HG03520 (cell line): Measurements from ENCODE around the gene MMRN1.

Experiments
- ATAC-seq: cut with Tn5 transposase; IDR thresholded peaks from one replicate; pipeline ENCODE4 v1.9.1; 2021; ENCODE audit warnings: mild to moderate bottlenecking, moderate library complexity; ENCODE audit not compliant: unreplicated experiment

MMRN1 gene, protein sequence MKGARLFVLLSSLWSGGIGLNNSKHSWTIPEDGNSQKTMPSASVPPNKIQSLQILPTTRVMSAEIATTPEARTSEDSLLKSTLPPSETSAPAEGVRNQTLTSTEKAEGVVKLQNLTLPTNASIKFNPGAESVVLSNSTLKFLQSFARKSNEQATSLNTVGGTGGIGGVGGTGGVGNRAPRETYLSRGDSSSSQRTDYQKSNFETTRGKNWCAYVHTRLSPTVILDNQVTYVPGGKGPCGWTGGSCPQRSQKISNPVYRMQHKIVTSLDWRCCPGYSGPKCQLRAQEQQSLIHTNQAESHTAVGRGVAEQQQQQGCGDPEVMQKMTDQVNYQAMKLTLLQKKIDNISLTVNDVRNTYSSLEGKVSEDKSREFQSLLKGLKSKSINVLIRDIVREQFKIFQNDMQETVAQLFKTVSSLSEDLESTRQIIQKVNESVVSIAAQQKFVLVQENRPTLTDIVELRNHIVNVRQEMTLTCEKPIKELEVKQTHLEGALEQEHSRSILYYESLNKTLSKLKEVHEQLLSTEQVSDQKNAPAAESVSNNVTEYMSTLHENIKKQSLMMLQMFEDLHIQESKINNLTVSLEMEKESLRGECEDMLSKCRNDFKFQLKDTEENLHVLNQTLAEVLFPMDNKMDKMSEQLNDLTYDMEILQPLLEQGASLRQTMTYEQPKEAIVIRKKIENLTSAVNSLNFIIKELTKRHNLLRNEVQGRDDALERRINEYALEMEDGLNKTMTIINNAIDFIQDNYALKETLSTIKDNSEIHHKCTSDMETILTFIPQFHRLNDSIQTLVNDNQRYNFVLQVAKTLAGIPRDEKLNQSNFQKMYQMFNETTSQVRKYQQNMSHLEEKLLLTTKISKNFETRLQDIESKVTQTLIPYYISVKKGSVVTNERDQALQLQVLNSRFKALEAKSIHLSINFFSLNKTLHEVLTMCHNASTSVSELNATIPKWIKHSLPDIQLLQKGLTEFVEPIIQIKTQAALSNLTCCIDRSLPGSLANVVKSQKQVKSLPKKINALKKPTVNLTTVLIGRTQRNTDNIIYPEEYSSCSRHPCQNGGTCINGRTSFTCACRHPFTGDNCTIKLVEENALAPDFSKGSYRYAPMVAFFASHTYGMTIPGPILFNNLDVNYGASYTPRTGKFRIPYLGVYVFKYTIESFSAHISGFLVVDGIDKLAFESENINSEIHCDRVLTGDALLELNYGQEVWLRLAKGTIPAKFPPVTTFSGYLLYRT

DNA sequence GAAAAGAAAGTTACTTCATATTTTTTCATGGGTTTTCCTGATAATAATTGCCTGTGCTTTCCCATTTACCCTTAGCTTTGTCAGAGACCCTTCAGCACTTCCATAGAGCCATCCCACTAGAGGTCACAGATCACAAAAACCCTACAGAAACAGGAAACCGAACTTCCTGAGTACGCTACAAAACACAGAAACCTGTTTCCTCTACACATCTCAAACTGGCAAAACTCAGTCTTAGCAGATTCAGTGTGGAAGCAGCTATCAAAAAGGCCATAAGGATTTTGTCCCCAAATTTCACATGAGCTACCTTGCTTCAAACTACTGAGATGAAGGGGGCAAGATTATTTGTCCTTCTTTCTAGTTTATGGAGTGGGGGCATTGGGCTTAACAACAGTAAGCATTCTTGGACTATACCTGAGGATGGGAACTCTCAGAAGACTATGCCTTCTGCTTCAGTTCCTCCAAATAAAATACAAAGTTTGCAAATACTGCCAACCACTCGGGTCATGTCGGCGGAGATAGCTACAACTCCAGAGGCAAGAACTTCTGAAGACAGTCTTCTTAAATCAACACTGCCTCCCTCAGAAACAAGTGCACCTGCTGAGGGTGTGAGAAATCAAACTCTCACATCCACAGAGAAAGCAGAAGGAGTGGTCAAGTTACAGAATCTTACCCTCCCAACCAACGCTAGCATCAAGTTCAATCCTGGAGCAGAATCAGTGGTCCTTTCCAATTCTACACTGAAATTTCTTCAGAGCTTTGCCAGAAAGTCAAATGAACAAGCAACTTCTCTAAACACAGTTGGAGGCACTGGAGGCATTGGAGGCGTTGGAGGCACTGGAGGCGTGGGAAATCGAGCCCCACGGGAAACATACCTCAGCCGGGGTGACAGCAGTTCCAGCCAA is at the start of gene MMRN1:
Gene MMRN1, plus strand, starts transcription at position 206 of the 902 bp plus-strand sequence. Its CDS starts 118 bp downstream, at position 324.
- peak; percentile 75 for ATAC-seq

DNA sequence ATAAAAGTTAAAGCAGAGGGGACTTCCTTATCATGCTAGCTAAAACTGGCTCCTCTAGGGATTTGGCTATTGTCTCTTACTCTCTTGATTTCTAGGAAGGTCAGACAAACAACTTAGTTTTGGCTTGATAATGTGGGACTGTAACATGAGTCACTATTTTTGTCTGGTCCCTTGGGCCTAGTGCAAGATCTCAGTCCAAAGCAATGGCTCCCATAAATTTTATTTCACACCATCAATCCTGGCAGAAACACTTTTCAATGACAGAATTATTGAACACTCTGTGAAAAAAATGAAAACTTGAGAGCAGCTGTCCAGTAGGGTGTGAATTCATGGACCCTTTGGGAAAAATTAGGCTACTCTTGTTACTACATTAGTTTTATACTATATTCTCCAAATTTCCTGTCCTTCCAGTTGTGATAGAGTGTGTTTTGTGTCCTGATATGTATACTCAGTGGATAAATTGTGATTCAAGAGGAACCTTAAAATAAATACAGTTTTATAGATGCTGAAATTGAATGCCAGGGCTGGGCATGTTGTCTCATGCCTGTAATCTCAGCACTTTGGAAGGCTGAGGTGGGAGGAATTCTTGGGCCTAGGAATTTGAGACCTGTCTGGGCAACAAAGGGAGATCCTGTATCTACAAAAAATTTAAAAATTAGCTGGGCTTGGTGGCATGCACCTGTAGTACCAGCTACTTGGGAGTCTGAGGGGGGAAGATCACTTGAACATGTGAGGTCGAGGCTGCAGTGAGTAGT is 46.9 kb upstream of the MMRN1 start:
- ATAC-seq: no peak

DNA sequence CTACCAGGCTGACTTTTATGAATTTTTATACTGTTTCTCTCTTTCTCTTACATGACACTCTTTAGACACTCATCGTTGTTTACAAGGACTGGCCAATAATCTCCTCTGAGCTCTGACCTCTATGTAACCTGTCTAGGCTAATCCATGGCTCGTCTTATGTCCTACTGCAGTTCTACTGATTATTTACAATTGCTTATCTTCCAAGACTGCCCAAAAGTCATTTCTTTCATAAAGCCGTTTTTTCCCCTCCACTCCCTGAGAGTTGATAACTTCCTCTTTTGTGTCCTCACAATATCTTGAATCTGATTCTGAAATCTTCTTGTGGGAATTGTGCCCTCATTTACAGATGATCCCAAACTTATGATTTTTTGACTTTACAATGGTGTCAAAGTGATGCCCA is 39.4 kb upstream of the MMRN1 start:
- no peak for ATAC-seq

DNA sequence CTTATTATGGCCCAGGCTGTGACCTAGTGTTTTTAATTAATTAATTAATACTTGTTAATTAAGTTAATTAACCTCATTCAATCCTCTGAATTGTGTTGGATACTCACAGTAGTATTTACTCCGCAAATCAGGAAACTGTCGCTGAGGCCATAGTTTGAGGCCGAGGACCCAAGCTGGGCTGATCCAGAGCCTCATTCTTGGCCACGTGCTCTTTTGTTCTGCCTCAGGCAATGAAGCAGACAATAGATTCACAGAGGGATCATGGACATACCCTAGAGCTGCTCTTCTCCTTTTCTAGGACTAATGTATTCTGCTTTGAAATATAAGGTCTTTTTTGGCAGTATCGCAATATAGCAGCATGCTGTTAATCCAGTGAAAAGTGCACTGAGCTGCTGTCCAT is 33.7 kb upstream of the MMRN1 start:
- no peak for ATAC-seq

DNA sequence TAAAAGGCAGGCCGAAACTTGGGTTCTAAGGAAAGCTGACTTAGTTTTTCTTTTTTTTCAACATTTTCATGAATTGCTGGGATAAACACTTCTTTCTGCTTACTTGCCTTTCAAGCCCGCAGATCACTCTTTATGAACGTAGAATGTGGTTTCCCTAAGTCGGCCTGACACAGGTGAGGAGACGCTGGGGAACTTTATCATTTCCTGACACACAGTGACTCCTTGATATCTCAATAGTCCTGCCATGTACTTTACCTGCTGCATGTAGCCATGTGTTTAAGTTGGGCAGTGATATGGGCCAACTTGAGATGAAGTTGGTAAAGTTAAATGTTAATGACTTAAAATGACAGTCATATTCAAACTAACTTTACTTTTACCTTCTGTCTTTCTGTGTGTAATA is 31.1 kb upstream of the MMRN1 start:
- ATAC-seq: no peak

DNA sequence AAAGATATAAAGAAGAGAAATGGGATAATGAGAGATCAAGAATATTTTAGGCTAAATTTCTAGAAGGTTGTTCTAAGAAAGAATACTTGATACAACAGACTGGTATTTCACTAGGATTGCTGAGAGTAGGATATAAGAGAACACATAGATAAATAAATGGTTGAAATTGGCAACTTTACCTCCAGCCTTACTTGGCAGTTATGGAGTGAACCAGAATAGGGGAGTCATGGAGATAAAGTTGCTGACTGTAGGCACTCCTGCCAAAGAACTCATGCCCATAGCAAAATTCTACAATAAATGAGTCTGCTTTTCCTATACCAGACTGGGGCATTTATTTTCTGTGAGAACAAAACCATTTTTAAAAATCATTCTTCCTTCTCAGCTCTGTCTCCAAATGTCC is 26.4 kb upstream of the MMRN1 start:
- no peak for ATAC-seq

DNA sequence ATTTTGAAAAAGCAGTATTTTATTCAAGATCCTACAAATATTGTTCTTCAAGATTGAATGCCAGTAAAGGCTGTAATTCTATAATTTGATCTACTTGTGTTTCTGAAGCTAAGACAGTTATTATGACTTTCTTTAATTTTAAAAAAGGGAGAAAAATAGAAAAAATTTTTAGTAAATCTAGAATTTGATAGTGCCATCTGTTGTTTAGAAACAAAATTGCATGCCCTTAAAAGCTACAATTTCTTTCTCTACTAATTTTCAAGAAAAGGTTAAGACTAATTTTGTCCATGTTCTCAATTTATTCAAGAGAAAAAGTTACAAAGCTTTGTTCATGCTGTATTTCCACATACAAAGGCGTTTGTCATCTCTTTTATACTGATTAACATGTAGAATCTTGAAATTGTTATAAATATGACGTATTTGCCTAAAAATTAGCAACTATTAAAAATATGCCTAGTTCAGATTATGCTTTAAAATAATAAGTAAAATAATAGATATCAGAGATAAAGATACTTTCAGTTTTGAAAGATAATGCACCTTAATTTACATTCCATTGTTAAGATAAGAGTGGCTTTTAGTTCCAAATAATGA is 25.6 kb upstream of the MMRN1 start:
- ATAC-seq: no peak

DNA sequence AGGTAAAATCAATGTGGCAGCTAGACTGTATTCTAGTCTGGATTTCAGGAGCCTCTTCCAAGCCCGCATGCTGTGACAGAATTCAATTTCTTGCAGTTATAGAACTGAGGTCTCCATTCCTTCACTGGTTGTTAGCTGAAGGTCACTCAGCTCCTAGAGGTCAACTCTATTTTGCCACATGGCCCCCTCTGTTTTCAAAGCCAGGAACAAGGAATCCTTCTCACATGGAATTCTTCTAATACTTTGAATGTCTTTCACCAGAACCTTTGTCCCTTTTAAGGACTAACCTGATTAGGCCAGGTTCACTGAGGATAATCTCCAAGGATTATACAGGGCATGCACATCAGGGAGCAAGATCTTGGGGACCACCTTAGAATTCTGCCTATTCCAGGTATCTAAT is 23.4 kb upstream of the MMRN1 start:
- no peak for ATAC-seq

DNA sequence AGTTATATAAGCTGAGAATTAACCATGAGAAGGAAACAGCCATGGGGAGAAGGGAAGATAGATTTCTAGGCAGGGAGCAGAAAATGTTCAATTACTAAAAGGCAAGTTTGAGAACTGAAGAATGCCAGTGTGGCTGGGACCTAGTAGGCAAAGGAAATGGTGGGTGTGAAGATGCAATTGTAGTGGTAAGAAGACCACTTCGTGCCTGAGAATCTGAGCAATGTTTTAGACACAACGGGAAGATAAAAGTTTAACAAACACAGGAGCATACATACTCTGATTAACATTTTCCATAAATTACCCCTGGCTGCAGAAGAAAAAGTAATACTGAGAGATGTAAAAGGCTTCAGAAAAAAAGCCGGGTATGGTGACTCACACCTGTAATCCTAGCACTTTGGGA is 18.1 kb upstream of the MMRN1 start:
- ATAC-seq: no peak

DNA sequence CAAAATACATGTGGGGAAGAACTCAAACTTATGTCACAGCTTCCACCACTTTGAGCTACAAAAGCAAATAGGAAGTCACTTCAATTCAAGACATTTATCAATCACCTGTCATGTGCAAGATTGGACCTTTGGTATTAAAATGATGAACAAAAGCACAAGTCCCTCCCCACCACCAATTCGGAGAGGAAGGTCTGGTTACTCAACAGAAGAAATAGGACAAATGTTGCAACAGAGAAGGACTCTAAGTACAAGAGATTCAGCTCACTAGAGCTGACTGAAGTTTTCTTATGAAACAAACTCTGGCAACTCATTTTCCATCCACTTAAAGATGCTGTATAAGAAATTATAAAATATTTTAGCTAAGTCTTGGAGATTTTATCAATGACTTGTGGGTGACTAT is 16.0 kb upstream of the MMRN1 start:
- no peak for ATAC-seq

DNA sequence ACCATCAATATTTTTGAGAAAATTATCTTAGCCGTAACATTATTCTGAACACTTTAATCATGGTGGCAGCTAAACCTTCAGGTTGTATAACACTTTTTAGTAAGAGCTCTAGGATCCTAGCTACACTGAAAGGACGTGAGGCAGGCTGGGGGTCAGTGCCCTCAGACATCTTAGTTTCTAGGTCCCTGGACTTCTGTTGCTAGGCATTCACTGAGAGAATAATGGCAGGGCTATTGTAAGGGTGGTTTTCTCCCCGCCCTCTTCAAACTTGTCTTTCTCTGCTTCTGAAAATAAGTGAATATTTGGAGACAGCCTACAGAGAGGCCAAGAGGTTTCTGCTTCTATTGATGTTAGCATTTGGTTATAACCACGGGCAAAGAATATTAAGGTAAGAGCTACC is 15.4 kb upstream of the MMRN1 start:
- no peak for ATAC-seq

DNA sequence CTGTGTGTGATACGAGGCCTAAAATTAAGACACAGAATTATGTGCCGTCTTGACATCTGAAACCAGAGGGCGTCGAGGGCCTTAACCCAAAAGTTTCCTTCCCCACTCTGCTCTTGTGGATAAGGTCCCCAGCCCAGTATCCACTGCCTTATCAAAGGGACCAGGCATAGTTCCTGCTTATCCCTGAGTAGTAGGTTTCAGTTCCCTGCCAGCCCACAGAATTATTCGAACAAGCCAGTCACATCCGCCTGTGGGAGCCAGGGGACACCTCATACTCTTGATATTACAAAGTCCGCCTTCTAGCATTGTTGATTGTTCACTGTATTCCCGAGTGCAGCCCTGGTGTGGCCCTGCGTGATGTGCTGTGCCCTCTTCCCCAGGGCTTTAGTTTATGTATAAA is 5.4 kb upstream of the MMRN1 start:
- no peak for ATAC-seq

DNA sequence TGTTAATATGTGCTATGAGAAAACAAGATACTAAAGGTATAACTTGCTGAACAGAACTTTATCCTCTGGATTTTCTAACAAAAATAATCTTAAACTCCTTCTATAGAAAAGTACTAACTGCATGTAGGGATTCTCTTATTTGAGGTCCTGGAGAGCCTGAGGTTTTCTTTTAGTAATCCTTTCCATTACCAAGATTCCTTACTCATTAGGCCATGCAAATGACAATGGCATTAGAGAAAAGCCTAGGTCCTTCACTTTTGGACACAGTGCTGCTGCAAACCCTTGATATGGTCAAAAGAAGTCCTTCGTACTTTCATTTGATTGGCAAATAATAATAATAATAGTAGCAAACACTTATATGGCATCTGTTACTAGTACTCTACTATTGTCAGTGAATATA is 3.2 kb downstream of the MMRN1 start:
- no peak for ATAC-seq

DNA sequence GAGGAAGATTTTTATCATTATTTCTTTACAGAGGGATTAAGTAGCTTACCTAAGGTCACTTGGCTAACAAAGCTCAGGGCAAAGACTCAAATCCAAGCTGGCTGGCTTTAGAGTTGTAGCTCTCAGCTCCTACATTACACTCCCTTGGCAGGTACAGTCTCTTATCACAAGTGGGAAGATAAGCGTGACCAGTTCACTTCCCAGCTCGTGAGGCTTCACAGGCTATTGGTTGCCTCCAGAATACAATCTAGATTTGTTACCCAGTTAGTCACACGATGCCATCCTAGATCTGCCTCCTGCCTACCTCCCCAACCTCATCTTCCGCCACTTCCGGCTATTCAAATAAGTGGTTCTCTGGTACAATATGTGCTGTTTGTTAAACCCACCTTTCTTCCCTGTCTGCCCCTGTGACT is 3.7 kb downstream of the MMRN1 start:
- peak; percentile 41 for ATAC-seq

DNA sequence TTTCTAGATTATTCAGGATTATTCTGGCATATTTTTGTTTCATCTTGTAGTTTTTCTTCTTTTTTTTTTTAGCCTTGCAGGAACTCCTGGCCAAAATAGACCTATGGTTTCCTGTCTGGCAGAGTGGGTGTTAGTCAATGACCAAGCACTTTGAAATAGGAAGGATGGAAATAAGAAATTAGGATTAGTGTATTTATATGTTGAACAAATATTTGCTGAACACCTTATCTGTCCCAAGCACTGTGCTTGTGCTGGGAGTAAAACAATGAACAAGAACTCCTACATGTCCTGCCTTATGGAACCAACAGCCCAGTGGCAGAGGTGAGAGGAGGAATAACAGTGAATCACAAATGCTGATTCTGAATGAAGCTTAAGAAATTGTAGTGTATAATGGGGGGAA is 4.5 kb downstream of the MMRN1 start:
- no peak for ATAC-seq

DNA sequence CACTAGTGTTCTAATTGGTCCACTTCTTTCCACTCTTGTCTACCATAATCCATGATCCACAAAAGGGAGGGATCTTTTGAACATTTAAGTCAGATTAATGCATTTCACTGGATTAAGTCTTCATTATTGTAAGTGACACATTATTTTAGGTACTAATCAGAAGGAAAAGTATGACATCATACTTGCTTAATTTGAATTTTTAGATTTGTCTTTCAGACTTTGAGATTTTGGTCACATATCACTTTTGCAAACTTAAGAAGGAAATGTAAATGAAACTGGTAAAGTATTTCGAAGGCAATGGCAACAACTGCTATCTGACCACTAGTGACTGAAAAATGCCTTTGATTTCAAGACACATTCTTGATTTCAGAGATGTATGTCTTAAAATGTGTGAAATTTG is 5.2 kb downstream of the MMRN1 start:
- ATAC-seq: no peak

DNA sequence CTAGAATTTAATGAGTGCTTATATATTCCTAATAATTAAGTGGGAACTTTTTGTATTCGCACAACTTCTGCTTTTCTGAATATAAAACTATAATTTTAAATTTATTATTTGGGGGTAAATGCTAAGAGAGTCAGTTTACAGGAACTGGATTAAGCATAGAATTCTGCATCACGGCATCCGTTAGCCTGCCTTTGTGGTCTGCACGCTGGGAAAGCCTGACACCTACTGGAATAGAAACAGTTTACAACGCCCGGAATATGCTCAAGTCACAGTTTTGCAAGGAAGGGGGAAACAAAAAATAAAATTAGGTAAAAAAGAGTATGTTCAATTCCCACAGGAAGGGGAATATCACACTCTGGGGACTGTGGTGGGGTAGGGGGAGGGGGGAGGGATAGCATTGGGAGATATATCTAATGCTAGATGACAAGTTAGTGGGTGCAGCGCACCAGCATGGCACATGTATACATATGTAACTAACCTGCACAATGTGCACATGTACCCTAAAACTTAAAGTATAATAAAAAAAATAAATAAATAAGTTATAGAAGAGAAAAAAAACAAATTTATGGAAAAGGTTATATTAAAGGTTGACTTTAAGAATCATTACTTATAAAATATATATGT is 7.3 kb downstream of the MMRN1 start:
- peak; percentile 80 for ATAC-seq

DNA sequence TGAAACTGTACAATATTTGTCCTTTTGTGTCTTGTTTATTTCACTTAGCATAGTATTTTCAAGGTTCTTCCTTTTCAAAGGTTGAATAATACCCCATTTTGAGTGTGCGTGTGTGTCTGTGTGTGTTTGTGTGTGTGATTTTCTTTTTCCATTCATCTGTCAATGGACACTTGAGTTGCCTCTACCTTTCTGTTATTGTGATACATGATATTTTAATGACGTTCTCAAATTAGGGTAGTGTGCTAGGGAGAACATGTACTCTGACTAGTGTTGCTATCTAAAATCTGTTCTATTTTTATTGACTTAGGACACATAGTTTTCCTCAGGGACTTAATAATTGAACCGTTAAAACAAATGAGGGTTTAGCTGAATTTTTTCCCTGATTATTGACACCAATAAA is 9.9 kb downstream of the MMRN1 start:
- no peak for ATAC-seq

DNA sequence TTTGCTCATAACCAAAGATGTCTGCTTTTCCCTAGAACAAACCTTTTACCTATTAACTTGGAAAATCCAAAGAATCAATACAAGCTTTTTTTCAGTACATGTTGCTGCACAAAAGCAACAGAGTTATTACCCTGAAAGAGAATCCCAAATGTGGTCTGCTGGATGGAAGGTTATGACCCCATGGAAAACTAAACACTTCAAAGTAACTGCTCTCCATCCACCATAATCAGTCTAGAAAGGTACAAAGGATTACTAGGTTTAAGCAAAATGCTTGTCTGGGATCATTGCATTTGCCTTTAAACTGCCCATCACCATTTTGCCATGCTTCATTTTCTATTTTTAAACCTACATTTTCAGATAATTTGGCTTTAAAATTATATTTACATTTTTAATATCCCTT is 11.7 kb downstream of the MMRN1 start:
- ATAC-seq: no peak
